HG03575 (cell line): ENCODE results near the gene HOXD8.

Source experiments
- ATAC-seq: cut with Tn5 transposase; IDR thresholded peaks from one replicate; pipeline ENCODE4 v1.9.1; 2021; ENCODE audit not compliant: unreplicated experiment, insufficient number of reproducible peaks, low FRiP score; ENCODE audit errors: extremely low read depth

The HOXD8 gene

DNA sequence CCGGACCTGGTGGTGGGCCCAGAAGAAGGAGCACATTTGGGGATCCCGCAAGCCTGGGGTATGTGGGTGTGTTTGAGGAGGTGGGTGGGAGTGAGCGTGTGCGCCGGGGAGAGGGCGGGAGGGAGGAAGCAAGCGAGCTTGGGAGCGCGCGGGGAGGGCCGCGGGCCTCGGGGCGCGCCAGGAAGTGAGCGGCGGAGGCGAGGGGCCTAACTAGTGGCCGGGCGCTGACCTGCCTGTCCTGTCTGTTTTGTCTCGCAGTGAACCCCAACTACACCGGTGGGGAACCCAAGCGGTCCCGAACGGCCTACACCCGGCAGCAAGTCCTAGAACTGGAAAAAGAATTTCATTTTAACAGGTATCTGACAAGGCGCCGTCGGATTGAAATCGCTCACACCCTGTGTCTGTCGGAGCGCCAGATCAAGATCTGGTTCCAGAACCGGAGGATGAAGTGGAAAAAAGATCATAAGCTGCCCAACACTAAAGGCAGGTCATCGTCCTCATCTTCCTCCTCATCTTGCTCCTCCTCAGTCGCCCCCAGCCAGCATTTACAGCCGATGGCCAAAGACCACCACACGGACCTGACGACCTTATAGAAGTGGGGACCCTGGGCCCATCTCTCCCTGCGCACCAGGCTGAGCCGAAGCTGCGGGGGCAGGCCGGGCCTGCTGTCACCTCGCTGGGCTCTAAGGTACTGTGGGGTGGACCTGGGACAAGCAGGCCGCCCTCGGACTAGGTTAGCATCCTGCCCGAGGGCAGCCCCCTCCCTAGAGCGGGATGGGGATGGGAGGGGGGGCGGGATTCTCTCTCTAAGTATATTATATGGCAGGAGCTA lies 23.1 kb downstream of the HOXD8 start:
- ATAC-seq = no peak

DNA sequence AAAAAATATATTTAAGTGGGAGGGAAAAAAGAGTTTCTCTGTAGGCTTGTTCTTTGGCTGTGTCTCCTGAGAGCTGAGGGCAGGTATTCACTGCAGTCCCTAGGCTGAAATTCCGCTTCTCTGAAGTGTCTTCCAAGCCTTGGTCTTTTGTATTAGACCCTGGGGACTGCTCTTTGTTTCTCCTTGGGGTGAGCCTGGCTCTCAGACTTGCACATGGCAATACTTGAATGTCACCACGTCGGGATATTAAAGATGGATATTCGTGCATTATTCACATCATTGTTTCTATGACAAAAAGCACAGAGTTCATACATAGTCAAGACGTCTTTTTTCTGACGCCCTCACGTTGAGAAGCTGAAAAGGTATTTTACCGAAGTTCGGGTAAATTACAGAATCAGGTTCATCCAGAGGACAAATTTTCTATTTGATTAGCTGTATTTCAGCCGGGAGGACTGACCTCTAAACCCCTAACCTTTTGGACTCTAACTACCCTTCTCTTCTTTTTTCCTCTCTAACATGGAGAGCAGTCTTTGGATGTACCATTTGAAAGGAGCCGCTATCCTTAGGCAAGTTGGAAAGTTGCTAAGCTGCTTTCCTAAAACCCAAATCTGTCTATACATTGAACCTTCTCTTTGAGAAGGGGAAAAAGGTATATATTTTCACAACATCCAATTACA lies 25.2 kb downstream of the HOXD8 start:
- ATAC-seq = no peak

DNA sequence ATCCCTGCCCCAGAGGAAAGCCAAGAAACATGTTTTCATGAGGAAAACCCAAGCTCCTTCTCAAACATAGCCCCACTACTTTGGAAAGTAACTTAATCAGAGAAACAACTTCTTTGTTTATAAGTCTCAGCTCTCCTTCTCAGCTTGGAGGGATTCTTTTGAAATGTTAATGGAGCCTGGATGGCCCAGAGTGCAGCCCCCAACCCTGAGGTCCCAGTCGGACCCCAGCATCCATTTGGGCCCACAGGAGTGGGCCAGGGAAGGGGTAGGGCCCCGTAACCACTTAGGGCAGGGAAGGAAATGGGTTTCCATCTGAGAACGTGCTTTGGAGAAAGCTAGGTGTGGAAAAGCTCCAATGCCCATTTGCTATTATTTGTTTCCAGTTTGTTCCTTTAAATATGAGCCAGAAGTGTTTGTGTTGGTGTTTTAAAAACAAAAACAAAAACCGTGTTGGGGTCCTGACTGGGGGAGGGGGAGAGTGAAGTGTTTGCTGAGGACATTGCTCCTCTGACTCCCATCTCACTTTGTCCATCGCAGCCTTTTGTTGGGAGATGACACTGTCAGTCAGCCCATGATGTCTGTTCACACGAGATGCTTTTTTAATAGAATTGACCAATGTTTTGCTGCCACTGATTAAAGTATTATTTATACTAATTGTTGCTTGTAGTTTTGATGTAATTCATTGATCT lies 26.0 kb downstream of the HOXD8 start:
- ATAC-seq = no peak

DNA sequence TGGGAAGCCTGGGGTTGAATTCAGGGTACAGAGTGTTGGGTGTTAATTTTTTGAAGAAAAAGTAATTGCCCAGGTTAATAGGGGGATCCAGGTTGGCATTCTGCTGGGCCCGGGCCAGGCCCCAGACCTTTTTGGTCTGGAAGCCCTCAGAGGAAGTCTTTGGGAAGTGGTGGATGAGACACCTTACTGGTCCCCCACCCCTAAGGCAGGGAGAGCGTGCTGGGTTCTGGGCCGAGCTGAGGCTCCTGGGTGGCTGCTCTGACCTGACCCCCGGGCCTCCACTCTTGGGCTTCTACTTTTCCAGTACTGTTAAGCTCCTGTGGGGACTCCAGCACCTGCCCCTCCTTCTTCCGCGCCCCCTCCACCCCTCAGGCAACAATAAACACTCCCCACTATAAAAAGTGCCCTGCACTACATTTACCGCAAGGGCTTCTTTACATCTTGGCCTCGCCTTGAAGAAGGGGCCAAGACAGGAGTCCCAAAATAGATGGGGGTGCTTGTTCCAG lies 26.8 kb downstream of the HOXD8 start:
- no peak for ATAC-seq

DNA sequence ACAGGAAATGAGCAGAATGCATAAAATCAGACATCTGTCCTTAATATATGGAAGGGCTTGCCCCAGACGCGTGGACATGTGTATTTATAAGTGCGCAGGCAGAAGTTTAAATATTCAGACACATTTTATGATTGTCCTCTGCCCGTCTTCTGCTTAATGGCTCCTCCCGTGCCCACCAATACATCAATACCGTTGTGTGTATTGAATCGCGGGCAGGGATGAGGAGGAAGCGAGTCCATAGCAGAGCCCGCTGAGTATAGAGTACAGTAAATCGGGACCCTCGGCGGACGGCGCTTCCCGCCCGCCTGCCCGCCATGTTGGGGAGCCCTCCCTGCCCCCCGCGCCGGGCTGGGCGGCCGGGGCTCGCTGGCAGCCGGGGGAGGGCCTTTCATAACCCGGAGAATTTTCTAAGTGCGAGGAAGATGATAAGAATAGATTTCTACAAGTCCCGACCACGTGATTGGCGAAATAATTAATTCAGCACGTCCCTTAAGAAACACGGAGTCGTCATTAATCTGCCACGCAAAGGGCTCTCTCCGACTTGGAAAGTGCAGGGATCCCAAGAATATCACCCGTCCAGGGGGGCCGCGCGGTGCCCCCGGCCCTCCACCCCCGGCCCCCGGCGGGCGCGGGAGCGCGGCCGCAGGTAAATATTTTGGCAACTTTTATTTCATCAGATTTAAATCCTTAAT lies 27.4 kb downstream of the HOXD8 start, which contains the start of gene HOXD3:
TSS of gene HOXD3 (plus strand) at position 501 of the 692 bp plus-strand sequence. CDS start 11,808 bp downstream, outside the sequence.
- no peak for ATAC-seq

DNA sequence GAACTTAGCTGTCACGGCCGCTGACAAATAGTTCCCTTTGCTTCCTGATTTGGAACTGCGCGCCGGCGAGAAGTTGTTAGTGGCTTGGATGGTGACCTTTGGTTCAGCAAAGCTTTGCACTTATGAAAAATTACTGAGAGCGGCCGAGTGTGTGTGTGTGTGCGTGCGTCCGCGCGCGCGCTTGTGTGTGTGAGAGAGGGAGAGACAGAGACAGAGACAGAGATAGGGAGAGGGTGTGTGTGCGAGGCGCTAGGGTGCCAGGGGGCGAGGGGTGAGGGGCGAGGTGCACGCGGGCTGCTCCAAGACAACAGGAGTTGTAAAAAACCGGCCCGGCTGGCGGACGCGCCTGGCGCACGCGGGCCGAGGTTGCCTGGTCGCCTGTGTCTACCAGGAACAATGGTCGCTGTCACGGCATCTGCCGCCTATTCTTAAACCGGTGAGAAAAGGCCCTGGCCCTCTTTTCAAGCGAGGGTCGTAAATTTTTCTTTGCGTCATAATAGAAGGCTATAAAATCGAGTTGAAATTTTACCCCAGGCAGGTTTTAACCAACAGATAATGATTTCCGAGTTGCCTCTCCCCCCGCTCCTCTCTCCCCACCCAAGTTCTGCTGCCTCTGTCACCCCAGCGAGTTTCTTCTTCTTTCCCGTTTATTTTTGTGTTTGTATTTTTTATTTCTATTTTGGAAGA lies 28.1 kb downstream of the HOXD8 start:
- ATAC-seq = no peak

DNA sequence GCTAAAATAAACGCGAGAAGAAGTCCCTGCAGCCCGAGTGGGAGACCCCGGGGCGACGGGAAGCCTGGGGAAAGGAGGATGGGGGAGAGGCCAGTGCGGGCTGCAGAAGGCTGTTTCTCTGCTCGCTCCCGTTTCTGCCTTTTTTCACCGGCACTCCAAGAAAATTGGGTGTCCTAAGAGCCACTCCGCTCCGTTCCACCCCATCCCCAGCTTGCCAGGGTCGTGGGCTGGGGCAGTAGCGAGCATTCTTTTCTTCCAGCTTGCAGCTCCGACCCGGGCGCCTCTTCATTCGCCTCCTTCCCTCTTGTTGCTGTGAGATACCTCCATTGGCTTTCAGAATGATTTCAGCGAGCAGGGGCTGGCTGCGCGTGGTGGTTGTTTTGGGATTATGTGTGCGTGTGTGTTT lies 28.7 kb downstream of the HOXD8 start:
- no peak for ATAC-seq

DNA sequence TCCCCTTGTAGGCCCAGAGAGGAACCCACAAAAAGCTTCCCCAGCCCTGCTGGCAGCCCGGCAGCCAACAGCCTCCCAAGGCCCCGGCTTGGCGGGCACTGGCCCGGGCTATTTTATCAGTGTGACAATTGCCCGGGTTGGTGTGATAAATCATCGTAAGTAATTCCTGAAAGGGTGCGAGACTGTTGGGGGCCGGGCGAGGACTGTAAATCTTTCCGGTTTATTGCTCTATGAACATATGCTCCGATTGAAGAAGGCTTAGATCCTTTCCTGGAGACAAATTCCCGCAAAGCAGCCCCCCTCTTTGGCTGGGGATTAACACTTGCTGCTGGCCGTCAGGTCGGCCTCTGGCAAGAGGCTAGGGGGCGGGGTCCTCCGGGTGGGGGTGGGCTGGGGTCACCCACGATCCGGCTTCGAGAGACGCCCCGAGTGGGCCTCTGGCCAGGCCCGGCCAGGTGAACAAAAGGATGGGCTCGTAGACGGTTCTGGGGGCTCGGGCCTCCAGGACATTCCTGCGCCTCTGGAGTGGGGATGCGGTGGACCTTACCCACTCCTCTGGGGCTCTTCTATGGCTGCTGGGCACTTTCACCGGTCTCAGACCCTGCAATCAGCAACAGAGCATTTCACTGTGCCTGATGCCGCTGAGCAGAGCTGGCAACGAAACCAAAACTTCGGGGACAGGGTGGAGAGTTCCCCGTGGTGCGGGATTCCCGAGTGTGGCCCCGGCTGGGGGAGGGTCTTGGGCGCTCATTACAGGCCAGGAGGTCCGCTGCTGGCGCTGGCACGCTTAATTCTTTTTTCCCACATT lies 29.6 kb downstream of the HOXD8 start:
- ATAC-seq = no peak

DNA sequence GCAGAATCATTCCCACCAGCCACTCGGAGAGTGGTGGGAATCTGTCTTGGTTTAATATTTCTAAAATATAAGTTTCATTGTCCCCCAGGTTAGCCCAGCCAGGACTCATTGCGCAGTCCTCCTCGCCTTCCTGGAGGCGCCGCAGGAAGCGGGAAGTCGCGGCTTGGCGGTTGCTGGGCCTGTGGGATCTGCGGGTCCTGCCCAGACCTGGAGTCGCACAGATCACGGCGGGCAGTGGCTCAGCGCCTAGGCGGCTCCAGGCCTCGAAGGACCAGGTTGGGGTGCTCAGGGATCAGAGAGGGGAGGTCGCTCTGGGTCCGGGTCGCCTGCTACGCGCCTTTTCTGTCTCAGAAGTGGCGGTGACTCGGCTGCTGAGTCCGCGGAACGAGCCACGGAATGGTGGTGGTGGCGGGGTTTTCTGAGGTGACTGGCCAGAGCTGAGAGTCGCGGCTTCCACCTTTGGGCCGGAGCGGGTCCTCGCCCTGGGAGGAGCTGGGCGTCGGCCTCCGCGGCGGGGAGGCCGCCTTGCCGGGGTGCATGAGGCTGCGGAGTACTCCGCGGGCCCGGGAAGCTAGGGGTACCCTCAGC lies 30.3 kb downstream of the HOXD8 start:
- no peak for ATAC-seq

DNA sequence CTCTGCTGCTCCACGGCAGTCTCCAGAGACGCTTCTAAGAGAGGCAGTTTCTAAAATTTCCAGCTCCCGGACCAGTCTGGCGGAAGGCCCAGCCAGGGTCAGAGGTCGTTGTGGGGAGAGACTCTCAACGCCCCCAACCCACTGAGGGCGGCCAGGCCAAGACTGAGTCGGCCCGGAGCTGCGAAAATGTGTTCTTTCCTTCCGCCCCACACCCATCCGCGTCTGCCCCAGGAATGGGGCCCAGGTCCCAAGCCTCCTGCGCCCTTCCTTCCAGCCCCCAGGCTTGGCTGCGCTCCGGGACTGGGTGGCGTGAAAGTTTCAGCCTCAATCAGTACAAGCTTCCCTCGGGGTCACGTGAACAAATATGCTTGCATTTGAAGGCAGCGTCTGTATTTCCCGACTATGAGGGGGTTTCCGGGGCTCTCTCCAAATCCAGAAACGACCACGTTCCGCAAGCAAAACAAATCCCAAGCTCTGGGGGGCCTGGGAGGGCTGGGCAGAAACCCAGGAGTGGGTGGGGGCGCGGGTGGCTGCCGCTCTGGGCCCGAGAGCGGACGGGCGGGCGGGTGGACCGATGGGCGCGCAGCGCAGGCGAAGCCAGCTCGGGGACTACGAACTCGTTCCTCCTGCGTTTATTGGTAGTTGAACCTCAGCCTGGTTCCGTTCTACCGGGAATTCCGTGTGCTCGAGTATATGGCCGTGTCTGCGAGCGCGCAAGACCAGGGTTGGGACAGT lies 30.9 kb downstream of the HOXD8 start:
- ATAC-seq = no peak

DNA sequence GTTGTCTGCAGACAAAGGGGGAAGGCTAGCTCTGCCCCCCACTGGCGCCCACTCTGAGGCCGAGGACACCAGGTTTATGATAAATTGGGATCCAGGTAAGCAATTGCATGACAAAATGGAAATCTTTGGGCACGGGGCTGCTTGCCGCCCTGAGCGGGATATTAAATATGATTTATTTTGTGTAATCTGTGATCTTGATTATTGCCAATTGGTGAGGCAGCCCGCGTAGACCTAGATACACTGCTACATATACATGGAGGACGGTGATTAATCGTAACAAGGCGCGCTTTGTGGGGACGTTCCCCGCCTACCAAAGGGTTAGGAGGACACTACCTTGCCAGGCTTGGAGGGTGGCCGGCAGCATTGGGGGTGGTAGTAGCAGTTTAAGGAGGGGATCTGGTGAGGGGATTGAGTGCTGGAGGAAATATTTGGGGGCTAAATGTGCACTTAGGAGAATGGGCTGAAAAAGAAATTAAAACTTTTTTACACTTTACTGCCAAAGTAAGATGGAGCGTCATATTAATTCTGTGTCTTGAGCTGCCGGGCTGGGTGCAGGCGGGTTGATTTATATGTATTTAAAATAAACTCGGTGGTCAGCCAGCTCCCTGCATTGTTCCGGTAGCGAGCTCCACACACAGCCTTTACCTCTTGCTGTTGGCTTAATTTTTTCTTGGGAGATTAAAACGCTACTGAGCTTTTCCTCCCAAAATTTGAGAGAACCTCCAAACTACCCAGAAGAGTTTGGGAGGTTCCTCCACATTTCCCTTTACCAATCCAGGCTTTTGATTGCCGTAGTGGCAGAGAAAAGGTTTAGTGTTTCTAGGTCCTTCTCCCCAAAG lies 31.7 kb downstream of the HOXD8 start:
- no peak for ATAC-seq

DNA sequence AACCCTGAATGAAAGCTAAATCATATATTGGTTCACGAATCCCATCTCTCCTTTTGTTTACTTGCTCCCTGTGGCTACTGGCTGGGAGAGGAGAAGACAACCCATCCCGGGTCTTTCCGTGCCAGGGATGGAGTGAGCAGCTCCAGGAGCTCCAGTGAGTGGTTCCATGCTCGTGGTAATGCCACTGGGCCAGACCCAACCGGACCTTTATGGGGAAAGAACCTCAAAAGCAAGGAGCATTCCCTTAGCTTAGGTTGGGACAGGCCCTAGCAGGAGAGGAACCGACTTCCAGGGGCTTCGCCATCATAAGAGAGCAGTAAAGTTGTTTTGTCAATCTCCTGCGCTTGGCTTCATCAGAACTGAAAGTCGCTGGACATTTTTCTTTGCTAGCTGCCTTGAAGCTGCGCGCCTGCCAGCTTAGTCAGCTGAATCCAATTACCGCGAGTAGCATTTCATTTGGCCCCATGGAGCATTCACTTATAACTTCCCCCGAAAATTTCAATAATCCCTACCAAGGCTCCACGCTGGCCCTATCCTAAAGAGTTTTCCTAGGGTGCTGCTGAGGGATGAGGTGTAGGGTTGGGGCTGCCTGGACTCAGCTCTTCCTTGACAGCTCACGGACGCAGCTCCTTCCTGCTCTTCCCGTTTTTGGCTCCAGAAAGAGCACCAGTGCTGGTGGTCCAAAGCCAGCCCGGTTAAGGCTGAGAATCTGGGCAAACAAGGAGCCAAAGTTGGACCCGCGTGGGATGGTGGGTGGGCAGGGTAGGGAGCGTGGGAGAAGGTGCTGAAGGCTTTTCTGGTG lies 32.5 kb downstream of the HOXD8 start:
- no peak for ATAC-seq

DNA sequence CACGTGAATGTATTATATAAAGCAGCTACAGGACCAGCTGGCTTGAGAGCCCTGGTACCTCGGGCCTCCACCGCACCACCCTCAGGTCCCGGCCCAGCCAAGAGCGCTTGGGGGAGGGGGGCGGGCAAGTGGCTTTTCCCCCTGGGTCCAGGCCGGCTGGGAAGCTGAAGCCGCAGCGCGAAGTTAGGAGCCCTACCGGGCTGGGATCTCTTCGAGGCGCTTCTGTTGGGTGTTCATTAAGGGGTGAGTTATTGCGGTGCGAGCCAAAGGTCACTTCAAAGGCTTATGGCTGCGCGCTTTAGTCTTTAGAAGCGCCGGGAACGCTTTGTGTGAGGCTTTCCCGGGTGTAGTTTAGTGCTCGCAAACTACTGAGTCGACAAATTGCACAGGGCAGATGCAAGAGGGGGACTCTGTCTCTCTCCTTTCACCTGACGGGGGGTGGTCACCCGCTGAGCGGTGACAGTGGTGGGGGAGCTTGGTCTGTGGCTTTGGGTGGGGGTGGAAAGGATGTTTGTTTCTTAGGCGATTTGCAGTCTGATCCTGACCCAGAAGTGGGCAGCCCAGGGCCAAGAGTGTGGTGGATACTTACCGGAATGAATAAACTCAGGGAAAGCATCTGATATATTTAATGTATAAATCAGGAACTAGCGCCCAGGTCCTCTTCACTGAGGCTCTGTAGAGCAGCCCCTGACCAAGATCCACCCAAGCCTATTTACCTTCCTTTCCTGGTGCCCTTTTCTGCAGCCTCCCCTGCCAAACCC lies 33.6 kb downstream of the HOXD8 start:
- ATAC-seq = no peak

DNA sequence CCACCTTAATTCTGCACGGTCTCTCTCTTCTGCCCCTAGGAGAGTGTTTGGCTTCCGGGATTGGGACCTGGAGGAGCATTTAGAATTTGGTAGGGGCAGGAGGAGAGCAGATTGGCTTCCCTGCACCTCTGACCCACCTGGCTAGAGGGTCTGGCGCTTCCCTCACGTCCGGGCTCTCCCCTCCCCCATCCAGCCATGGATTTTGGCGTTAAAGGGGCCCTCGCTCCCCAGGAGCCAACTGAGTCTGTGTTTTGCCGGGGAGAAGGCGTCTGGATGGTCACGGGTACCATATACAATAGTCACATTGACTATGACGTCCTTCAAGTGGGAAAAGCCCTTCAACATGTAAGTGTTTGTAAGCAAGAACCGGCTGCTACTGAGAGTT lies 34.2 kb downstream of the HOXD8 start:
- no peak for ATAC-seq

DNA sequence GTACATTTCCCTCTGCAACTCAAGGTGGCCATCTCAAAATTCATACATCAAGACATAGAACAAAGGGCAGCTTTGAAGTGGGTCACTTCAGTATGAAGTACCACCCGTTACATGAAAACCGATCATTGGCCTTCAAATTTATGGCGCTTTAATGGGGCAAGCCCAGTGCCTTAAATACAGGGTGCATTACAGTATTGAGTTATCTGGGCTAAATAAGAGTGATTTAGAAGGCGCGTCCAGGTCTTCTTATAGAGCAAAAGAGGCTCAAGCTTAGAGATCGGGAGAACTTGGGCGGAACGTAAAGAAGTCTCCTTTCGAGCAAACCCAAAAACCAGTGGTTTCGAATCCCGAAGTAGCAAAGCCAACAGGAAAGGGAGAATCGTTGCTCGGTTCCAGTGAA lies 34.7 kb downstream of the HOXD8 start:
- no peak for ATAC-seq
